Tibial nerve (tissue), 4 donors: Measurements from ENCODE around the gene CCR4.

Source experiments
- CTCF ChIP-seq, 5 experiments: fragments of 200-600 bp in 3 of 5; fragments of 450-650 bp in 2 of 5; sonication (generic) in 3 of 5; IDR thresholded peaks; one replicate each; pipeline ENCODE4 v1.5.1; 2016 to 2019; ENCODE audit warnings: antibody characterized with exemption in 5 of 5, mild to moderate bottlenecking in 3 of 5, moderate library complexity in 2 of 5
- EP300 ChIP-seq, 2 donors: sonication (generic); formaldehyde crosslinking; IDR thresholded peaks; one replicate each; pipeline ENCODE4 v1.6.1; 2017; ENCODE audit warnings: antibody characterized with exemption in 2 of 2, mild to moderate bottlenecking in 1 of 2
- POLR2A ChIP-seq, 2 donors: fragments of 450-650 bp; IDR thresholded peaks; one replicate each; pipeline ENCODE4 v1.6.1; 2017; ENCODE audit warnings: antibody characterized with exemption in 2 of 2, mild to moderate bottlenecking in 2 of 2, moderate library complexity in 2 of 2

DNA sequence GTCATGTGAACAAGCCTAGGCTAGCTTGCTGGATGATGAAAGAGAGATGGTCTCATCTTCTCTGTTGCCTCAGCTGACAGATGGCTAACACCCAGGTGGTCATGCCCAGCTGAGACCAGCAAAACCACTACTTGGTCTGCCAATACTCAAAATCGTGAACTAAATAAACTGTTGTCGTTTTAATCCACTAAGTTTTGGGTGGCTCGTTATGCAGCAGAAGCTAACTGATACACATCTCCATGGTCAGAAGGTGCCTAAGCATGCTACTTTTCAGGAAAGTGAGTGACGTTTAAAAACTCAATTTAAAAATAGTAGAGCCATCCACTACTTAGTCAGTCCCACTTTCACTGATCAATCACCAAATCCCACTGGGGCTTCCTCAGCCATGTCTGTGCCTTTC is 52.8 kb downstream of the CCR4 start:
- TF ChIP-seq CTCF (IDR thresholded peaks at IDR 0.05) = no peak
- no peak for TF ChIP-seq POLR2A (IDR thresholded peaks at IDR 0.05)
- no peak for TF ChIP-seq EP300 (IDR thresholded peaks at IDR 0.05)
